GM18520 (cell line): ENCODE measurements around the gene SLC11A2.
"Not testable (repeated sequence)": the region's sequence is repeated elsewhere in the genome, so short reads cannot be mapped to it uniquely, and the experiment has no call there.

ENCODE experiments used
- ATAC-seq: cut with Tn5 transposase; IDR thresholded peaks from one replicate; pipeline ENCODE4 v1.9.1; 2021; ENCODE audit not compliant: unreplicated experiment

SLC11A2 gene

GRCh38 chr12:50991291-50991690, 34.9 kb downstream of the SLC11A2 start:
- no peak for ATAC-seq

DNA sequence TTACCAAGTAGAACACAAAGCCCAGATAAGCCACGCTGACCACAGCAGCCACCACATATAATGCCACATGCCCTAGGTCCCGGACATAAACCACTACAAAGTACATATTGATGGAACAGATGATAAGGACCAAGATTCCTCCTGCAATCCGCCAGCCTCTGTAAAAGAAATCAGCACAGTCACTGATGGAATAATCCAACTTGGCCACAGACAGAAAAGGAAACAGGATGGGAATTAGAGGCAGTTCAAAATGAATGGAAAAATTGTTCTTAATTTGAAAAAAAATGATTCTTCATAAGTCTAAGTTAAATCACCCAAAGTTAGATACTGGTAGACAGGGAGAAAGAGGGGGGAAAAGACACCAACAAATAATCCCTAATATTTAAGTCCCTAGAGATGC, 35.4 kb downstream of the SLC11A2 start:
- no peak for ATAC-seq

GRCh38 chr12:50990147-50990727, 35.9 kb downstream of the SLC11A2 start:
- no peak for ATAC-seq

DNA sequence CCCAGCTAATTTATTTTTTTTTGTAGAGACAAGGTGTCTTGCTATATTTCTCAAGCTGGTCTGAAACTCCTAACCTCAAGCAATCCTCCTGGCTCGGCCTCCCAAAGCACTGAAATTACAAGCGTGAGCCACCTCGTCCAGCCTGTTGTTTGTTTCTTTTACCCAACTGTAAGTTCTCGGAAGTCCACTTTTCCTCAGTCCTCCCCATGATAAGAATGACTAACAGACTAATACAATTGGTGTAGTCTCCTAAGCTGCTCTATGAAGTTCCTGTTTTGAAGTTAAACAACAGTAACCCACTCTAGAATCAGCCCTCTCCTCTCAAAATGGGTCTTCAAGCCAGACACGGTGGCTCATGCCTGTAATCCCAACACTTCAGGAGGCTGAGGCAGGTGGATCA, 37.3 kb downstream of the SLC11A2 start:
- ATAC-seq = no peak

DNA sequence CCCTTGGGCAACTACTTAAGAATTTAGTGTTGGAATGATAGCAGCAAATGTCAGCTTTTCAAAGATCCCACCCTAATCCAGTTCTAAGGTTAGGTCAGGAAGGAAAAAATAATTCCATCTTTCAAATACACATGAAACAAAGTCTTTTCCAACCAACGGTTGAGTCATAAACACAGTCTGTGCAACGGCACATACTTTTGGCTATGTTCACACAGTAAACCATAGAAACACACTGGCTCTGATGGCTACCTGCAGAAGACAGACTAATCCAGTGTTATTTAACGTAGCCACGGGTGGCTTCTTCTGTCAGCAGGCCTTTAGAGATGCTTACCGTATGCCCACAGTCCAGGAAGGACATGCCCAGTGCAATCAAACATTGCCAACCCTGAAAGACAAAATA, 38.1 kb downstream of the SLC11A2 start:
- no peak for ATAC-seq

DNA sequence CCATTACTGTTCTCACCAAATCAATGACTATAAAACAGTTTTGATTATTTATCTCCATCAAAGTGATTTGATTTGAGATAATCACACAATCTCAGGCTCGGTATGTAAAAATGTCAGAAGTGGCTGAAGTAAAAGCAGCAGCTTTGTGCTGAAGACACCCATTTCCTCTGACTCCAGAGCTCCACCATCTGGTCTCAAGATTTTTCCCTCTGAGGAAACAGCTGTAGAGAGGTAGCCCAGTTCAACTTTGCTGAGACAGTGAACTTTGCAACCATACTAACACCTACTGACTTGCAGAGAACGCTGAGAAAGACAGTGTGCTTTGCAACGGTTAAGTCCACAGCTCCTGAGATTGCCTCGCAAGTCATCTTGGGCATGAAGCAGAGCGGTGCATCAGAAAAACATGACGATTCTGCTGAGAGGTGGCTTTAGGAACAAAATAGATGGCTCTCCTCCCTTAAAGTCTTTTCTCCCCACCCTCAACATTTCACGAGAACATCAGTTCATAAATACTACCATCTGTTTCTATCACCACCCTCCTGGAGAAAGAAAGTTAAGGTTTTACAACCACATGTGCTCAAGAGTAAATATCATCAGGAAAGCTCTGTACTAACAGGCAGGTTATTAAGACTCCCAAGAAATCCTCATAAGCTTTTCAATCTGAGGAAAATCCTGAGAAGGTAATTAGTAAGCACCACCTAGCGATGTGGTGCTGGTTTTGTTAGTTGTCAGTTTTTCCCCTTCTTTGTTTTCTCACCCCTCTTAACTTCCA, 39.0 kb downstream of the SLC11A2 start:
- ATAC-seq = no peak

- ATAC-seq = no peak
Measured at GRCh38 chr12:50985322-50985721, 40.9 kb downstream of the SLC11A2 start.

DNA sequence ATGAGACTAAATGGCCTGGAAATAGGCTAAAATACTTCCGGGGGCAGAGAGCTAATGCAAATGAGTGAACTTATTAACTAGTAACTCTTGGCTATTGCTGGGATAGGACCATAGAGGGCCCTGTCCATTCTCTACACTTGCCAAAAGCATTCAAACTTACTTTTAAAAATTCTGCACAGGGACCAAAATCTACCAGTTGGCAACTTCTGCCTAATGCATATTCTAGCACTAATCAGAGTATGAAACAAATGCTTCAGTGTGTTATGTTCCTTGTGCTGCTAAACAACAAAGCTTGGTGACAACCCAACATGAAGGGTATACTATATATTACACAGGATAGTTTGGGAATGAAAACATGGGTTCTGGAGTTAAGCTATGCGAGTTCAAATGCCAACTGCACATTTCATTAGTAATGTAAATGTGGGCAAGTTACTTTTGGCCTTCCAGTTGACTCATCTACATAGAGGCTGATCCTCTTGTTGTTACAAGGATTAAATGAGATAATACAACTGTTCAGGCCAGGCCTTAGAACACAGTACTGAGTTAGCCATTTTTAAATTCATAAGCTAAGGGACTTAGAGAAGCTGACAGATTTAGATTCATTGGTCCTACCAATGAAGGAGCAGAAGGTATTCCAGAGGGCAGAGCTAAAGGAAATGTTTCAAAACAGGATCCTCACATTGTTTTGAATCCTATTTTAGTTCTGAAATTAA, 41.4 kb downstream of the SLC11A2 start:
- ATAC-seq = no peak

- no peak for ATAC-seq
Measured at GRCh38 chr12:50981319-50982239, 44.6 kb downstream of the SLC11A2 start.

DNA sequence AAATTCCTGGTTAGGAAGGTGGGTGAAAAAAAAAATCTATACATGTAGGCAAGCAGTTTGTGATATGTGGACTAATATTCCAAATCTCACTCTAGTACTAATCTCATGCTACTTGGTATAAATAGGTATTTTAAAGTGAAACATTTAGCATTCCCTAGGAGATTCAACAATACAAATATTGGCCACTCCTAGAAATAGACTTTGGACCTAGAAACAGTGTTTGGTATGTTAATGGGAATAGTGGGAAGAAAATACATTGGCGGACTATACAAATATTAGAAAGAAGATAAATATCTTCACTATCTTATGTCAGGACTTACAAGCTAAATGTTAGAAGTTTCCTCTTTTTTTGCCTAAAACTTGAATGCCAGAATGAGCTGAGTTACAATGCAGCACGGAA, 45.6 kb downstream of the SLC11A2 start:
- ATAC-seq = no peak

DNA sequence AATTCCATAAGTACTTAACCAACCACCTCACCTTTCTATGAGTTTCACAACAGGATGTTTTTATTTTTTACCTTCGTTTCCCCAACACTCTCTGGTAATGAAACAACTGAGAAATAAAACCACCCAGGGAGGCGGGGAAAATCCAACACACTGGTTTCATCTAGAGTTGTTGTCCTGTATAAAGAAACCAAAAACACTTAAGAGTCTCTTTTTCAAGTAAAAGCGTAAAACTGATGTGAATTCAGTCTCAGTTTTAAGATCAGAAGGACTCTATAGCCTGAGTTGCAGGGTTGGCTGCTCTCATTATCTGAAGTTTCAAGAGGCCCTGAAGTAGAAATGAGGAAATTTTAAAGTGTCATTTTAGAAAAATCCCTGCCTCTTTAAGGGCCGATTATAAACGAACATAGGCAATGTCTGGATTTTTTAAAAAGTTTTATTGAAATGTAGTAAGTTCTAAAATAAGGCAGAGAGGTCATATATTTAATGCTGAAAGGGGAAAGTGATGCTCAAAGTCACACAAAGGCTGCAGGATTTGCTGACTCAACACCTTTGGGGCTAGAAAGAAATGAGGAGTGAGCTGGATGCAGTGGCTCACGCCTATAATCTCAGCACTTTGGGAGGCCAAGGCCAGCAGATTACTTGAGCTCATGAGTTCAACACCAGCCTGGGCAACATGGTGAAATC, 46.7 kb downstream of the SLC11A2 start:
- ATAC-seq = peak; percentile 40

- ATAC-seq = no peak
Measured at GRCh38 chr12:50971946-50972345, 54.2 kb downstream of the SLC11A2 start.

DNA sequence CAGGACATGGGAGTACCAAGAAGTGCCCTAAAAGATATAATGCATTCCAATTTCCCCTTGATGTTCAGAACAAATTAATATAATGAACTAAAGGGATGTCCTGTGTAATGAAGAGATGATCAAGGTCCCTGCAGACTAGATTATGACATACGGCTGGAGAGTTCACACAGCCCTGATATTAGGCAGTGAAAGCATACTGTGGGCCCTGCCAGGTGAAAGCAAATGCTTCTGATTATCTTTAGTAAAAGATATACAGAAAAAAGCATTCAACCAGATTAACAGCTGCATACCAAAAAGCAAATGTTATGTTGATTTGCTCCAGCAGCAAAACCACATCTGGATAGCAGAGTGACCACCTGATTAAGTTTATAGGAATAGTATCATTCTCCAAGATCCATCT, 61.8 kb downstream of the SLC11A2 start:
- no peak for ATAC-seq

DNA sequence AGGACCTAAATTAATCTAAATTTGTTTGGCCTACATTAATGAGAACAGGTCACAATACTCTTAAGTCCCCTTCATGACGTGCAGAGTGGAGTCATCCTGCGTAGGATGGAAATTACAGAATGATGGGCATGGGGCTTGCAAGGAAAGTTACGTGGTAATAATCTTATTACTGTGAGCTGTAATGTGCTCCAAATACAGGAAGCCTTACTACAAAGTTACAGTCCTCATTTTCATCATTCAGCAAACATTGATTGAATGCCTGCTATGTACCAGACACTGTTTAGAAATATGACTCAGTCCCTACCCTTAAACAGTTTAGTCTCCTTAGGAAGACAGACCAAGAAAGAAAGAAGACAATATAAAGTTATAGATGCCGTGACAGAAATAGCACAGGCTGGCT, 64.5 kb downstream of the SLC11A2 start:
- no peak for ATAC-seq

- no peak for ATAC-seq
Measured at GRCh38 chr12:50960130-50960529, 66.1 kb downstream of the SLC11A2 start.

GRCh38 chr12:50955697-50956096, 70.5 kb downstream of the SLC11A2 start:
- no peak for ATAC-seq

GRCh38 chr12:50955288-50955687, 70.9 kb downstream of the SLC11A2 start:
- ATAC-seq = no peak

DNA sequence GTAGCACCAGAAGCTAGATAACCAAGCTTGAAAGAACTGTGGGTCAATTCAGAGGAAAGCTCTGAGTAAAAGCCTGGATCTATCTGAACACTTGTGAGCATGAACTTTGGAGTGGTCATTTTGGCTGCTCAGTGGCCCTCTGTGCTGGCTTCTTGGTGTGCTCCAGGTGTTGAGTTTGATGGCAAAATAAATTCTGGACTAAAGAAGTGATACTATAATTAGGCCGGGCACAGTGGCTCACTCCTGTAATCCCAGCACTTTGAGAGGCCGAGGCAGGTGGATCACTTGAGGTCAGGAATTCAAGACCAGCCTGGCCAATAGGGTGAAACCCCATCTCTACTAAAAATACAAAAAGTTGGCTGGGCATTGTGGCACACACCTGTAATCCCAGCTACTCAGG, 71.4 kb downstream of the SLC11A2 start:
- ATAC-seq = not testable (repeated sequence)

DNA sequence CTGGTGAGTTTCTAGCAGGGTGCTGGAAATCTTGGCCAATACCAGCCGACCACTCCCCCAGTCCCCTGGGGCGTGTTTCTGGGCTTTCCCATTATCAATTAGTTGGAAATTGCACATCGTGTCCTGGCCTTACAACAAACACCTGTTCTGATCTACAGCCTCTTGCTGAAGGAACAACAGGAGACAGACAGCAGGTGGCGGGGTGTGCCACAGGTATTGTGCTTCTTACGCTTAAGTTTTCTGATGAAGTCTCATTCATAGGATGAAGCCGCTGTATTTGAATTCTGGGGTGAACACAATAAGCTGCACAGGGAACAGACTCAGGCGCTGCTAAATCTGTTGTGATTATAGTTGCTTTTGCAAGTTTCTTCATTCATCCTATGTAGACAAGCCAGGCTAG, 73.1 kb downstream of the SLC11A2 start:
- ATAC-seq = no peak

- no peak for ATAC-seq
Measured at GRCh38 chr12:50952510-50952909, 73.7 kb downstream of the SLC11A2 start, which contains the start of gene HIGD1C. HIGD1C (plus strand) TSS chr12:50952544; CDS start chr12:50953999, 1,455 bp downstream.
